ENCODE results near the gene NXN.

The NXN gene

GRCh38 chr17:896953-897661, 82.5 kb downstream of the NXN start:
- DNase-seq (ENCODE audit: insufficient read length) (no peak), FAIRE-seq (no peak)
- TF ChIP-seq POLR2A (IDR thresholded peaks at IDR 0.05; ENCODE audit: low read depth, low read length), result no peak
- TF ChIP-seq POLR2AphosphoS5 (IDR thresholded peaks at IDR 0.05; ENCODE audit: low read depth, low read length), result no peak

- DNase-seq (ENCODE audit: insufficient read length) (no peak), FAIRE-seq (no peak)
- TF ChIP-seq TAF1 (IDR thresholded peaks at IDR 0.05; ENCODE audit: borderline replicate concordance, low read depth, low read length), result no peak
- no peak for TF ChIP-seq POLR2A (IDR thresholded peaks at IDR 0.05; ENCODE audit: low read depth, low read length)
- TF ChIP-seq POLR2AphosphoS5 (IDR thresholded peaks at IDR 0.05; ENCODE audit: low read depth, low read length), result no peak
Observed at GRCh38 chr17:896454-896853, 83.1 kb downstream of the NXN start.

DNA sequence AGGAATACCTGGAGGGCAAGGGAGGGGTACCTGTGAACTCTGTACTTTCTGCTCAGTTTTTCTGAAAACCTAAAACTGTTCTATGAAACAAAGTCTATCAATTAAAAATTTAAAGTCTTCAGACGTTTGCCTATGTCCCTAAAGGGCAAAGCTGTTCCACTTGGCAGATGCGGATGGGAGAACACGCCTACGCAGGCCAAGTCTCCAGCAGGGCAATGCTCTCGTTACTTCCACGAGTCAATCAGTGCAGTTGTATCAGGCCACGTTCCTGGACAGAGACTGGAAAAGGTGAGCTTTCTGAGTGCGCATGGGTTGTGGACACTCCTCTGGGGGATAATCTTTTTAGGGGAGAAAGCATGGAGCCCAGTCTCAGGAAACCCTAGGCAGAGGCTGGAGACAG, 86.6 kb downstream of the NXN start:
- FAIRE-seq (no peak), DNase-seq (ENCODE audit: insufficient read length) (no peak)
- TF ChIP-seq TAF1 (IDR thresholded peaks at IDR 0.05; ENCODE audit: borderline replicate concordance, low read depth, low read length) (no peak), POLR2AphosphoS5 (IDR thresholded peaks at IDR 0.05; ENCODE audit: low read depth, low read length) (no peak), POLR2A (IDR thresholded peaks at IDR 0.05; ENCODE audit: low read depth, low read length) (no peak)

DNA sequence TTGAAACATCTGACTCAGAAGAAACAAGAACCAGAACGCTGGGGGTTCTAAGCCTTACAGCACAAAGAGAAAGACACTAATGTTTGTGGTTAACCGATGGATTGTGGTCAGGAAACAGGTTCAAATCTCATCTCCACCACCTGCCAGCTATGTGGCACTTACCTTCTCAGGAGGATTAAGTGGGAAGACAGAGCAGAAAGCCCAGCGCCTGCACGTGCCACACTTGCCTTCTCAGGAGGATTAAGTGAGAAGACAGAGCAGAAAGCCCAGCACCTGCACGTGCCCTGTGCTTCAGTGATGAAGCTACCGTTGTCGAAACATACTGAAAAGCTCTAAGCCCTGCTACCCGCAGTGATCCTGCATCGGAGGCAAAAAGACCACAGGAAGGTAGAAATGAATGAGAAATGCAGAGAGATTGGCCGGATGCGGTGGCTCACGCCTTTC, 90.6 kb downstream of the NXN start:
- no peak for FAIRE-seq
- no peak for DNase-seq (ENCODE audit: insufficient read length)
- TF ChIP-seq POLR2A (IDR thresholded peaks at IDR 0.05; ENCODE audit: low read depth, low read length), result no peak
- no peak for TF ChIP-seq POLR2AphosphoS5 (IDR thresholded peaks at IDR 0.05; ENCODE audit: low read depth, low read length)
- no peak for TF ChIP-seq TAF1 (IDR thresholded peaks at IDR 0.05; ENCODE audit: borderline replicate concordance, low read depth, low read length)

- no peak for TF ChIP-seq TAF1 (IDR thresholded peaks at IDR 0.05; ENCODE audit: borderline replicate concordance, low read depth, low read length)
- TF ChIP-seq POLR2AphosphoS5 (IDR thresholded peaks at IDR 0.05; ENCODE audit: low read depth, low read length), result no peak
- no peak for TF ChIP-seq POLR2A (IDR thresholded peaks at IDR 0.05; ENCODE audit: low read depth, low read length)
- DNase-seq (ENCODE audit: insufficient read length) (no peak), FAIRE-seq (no peak)
Observed at GRCh38 chr17:887551-888209, 91.9 kb downstream of the NXN start.

DNA sequence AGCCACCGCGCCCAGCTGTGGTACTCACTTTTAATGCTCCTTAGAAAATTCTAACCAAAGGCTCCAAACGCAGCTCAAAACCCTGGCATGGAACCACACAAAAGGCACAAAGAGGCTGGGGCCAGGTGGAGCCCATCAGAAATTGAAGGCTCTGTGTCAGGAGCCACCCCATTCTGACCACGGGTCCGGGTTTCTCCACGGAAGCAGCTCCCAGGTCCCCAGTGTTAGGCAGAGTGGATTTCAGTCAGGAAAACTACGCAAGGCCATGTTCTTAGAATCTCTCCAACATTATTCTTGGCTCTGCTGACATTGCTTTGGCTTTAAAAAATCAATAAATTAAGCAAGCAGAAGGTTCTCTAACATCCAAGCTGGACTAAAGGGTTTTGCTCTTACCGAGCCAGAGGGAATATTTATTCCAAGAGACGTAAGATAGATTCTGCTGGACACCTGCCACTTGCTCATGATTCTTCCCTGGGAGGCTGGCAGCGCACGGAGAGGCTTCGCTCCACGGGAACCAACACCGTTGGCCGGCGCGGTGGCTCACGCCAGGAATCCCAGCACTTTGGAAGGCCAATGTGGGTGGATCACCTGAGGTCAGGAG, 93.5 kb downstream of the NXN start:
- FAIRE-seq (no peak), DNase-seq (ENCODE audit: insufficient read length) (no peak)
- TF ChIP-seq TAF1 (IDR thresholded peaks at IDR 0.05; ENCODE audit: borderline replicate concordance, low read depth, low read length) (no peak), POLR2A (IDR thresholded peaks at IDR 0.05; ENCODE audit: low read depth, low read length) (no peak), POLR2AphosphoS5 (IDR thresholded peaks at IDR 0.05; ENCODE audit: low read depth, low read length) (no peak)

GRCh38 chr17:883586-883962, 96.0 kb downstream of the NXN start:
- FAIRE-seq (no peak), DNase-seq (ENCODE audit: insufficient read length) (no peak)
- TF ChIP-seq POLR2AphosphoS5 (IDR thresholded peaks at IDR 0.05; ENCODE audit: low read depth, low read length) (no peak), TAF1 (IDR thresholded peaks at IDR 0.05; ENCODE audit: borderline replicate concordance, low read depth, low read length) (no peak), POLR2A (IDR thresholded peaks at IDR 0.05; ENCODE audit: low read depth, low read length) (no peak)

GRCh38 chr17:882827-883585, 96.6 kb downstream of the NXN start:
- DNase-seq (ENCODE audit: insufficient read length), result no peak
- TF ChIP-seq TAF1 (IDR thresholded peaks at IDR 0.05; ENCODE audit: borderline replicate concordance, low read depth, low read length) (no peak), POLR2AphosphoS5 (IDR thresholded peaks at IDR 0.05; ENCODE audit: low read depth, low read length) (no peak), POLR2A (IDR thresholded peaks at IDR 0.05; ENCODE audit: low read depth, low read length) (no peak)
- no peak for FAIRE-seq

DNA sequence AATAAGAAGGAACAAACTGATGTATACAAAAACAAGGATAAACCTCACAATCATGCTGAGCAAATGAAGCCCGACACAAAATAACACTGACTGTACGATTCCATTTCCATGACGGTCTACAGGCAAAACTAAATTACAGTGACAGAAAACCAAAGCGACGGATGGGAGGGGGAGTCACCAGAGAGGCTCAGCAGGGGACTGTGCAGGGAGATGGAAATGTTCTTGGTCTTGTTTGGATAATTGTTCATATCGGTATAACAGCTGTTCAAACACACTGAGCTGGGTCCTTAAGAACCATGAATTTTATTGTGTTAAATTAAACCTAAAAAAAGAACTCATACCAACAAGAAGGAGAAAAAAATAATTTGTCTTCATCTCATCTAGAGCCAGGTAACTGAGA, 97.8 kb downstream of the NXN start:
- DNase-seq (ENCODE audit: insufficient read length) (no peak), FAIRE-seq (no peak)
- no peak for TF ChIP-seq POLR2AphosphoS5 (IDR thresholded peaks at IDR 0.05; ENCODE audit: low read depth, low read length)
- no peak for TF ChIP-seq TAF1 (IDR thresholded peaks at IDR 0.05; ENCODE audit: borderline replicate concordance, low read depth, low read length)
- no peak for TF ChIP-seq POLR2A (IDR thresholded peaks at IDR 0.05; ENCODE audit: low read depth, low read length)

GRCh38 chr17:880443-881269, 98.9 kb downstream of the NXN start:
- FAIRE-seq (no peak), DNase-seq (ENCODE audit: insufficient read length) (no peak)
- TF ChIP-seq POLR2AphosphoS5 (IDR thresholded peaks at IDR 0.05; ENCODE audit: low read depth, low read length) (no peak), TAF1 (IDR thresholded peaks at IDR 0.05; ENCODE audit: borderline replicate concordance, low read depth, low read length) (no peak), POLR2A (IDR thresholded peaks at IDR 0.05; ENCODE audit: low read depth, low read length) (no peak)
